Left forelimb (tissue), 1 donor: ENCODE data around the gene HCRT.
"Not testable (repeated sequence)": the region's sequence is repeated elsewhere in the genome, so short reads cannot be mapped to it uniquely, and the experiment has no call there.

ENCODE experiments used
- DNase-seq: peaks from one replicate; pipeline ENCODE4 v3.0.0-alpha.2; 2018; ENCODE audit warnings: low spot score

The HCRT gene

GRCh38 chr17:42197564-42198156 is 12.4 kb upstream of the HCRT start:
- no peak for DNase-seq

GRCh38 chr17:42193969-42194899 is 9.0 kb upstream of the HCRT start, which contains the start of gene GHDC:
Gene GHDC, minus strand, starts transcription at chr17:42194494. Its CDS starts 913 bp downstream, at chr17:42193581.
- DNase-seq, result peak; percentile 83

DNA sequence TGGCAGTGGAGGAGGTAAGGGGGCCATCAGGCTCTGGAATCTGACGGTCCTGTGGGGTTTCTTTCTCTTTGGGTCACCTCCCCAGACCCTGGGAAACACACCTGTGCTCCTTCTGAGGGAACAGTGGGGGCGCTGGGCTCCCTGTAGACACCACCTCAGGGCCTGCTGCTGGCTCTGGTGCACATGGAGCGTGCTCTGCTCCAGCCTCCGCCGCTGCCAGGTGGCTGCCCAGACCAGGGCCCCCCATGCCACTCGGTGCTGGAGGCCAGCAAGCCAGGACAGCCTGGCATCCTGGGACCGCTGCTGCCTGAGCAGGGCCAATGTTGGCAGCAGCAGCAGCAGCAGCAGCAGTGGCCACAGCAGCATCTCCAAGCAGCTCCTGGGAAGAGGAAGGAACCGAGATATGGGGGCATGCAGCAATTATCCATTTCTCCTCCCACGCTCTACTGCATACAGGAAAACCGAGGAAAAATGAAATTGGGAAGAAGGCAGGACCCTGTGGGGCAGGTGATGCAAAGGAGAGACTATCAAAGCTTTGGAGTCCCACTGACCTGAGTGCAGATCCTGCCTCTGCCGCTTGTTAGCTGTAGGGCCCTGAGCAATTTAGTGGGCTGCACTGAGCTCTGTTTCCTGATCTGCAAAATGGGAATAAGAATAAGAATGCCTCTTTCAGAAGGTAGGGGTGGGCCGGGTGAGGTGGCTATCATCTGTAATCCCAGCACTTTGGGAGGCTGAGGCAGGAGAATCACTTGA is 8.1 kb upstream of the HCRT start:
- no peak for DNase-seq

GRCh38 chr17:42192189-42193126 is 7.2 kb upstream of the HCRT start:
- DNase-seq, result no peak

- DNase-seq, result no peak
These were observed 6.0 kb upstream of the HCRT start for GRCh38 chr17:42191275-42191608.

DNA sequence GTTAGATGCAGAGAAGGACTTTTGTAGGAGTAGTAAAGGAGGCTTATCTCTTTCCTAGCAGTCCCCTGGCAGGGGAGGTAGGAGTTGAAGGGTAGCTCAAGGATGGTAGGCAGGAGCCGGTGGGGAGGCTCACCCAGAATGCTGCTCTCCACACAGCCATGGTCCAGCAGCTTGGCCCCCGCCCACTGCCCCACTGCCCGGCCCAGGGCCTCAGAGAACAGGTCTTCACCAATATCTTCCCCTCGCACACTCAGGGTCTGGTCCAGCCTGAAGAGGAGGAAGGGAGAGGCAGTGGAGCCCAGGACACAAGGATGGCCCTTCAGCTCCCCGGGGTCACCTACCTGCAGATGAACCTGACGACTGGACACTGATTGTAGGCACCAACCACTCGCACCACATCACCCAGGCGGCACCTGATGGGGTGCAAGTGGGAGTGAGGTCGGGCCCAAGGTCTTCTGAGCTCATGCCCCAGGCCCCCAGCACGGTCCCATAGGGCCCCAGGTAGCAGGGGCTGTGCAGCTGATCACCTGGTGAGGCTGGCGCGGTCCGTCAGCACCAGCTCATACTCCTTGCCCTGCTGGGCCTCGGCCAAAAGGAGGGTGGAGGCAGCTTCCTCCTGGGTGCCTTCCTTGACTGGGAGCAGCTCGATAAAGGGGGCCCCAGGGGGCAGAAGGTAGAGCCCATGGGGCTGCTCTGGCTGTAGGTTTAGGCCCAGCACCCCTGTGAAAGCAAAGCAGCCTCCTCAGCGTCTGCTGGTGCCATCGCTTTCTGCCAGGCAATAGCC is 5.4 kb upstream of the HCRT start:
- DNase-seq, result no peak

GRCh38 chr17:42189651-42189965 is 4.4 kb upstream of the HCRT start:
- DNase-seq, result no peak

GRCh38 chr17:42188749-42189650 is 3.7 kb upstream of the HCRT start:
- no peak for DNase-seq

GRCh38 chr17:42187833-42188232 is 2.6 kb upstream of the HCRT start:
- DNase-seq, result no peak

DNA sequence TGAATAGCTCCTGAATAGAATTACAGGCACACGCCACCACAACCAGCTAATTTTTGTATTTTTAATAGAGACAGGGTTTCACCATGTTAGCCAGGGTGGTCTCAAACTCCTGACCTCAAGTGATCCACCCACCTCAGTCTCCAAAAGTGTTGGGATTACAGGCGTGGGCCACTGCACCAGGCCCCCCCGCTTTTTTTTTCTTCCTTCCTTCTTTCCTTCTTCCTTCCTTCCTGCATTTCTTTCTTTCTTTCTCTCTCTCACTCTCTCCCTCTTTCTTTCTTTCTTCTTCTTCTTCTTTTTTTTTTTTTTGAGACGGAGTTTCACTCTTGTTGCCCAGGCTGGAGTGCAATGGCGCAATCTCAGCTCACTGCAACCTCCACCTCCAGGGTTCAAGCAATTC is 939 bp upstream of the HCRT start:
- DNase-seq, result not testable (repeated sequence)

DNA sequence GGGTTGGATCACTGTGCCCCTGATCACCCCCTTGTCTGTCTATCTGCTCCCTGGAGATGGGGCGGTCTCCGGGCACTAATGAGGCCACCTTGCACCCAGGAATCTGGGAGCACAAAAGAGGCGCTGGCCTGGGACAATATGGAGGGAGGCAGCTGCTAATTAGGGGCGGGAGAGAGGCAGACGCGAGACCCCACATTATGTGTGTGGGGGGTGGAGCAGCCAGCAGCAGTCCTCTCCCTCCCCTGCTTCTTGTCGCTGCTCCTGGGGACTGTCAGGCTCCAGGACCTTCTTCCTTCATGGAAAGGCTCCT is 324 bp upstream of the HCRT start:
- no peak for DNase-seq

- DNase-seq, result peak; percentile 83
These were observed 1.2 kb downstream of the HCRT start for GRCh38 chr17:42183741-42184711.

GRCh38 chr17:42182927-42183734 is 2.1 kb downstream of the HCRT start:
- no peak for DNase-seq

DNA sequence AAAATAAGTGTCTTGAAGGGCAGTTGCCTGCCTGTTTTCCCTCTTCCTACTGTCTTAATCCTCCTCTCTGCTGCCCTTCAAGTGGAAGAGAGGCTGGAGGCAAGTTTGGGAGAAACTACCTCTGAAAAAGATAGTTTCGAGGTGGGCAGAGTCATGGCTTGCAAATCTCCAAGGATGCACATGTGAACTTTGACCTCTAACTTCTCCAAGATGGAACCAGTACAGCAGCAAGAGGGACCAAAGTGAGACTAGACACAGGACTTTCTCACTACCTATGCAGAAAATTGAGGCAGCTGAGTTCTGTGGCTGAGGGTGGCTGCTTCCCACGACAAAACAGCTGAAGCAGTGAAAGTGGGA is 3.4 kb downstream of the HCRT start:
- DNase-seq, result no peak

- DNase-seq, result no peak
These were observed 4.1 kb downstream of the HCRT start, which contains the start of gene KCNH4 for GRCh38 chr17:42180922-42181850. Gene KCNH4, minus strand, starts transcription at chr17:42181142. Its CDS starts 197 bp downstream, at chr17:42180945.

GRCh38 chr17:42180411-42180921 is 4.8 kb downstream of the HCRT start:
- DNase-seq, result no peak
